Spleen (tissue), 7 donors: ENCODE results near the gene LAMP2.

Source experiments
- POLR2A ChIP-seq, 3 donors: fragments of 450-650 bp; IDR thresholded peaks; one replicate each; pipeline ENCODE4 v1.5.1; 2017; ENCODE audit warnings: antibody characterized with exemption in 3 of 3, mild to moderate bottlenecking in 1 of 3
- POLR2AphosphoS5 ChIP-seq, 3 donors: sonication (generic); formaldehyde crosslinking; IDR thresholded peaks; one replicate each; pipeline ENCODE4 v1.5.1; 2017; ENCODE audit warnings: antibody characterized with exemption in 3 of 3
- TF ChIP-seq, protein P1 (sequence below), 11 experiments: fragments of 200-600 bp in 7 of 11; fragments of 450-650 bp in 4 of 11; sonication (generic) in 4 of 11; IDR thresholded peaks in 8 of 11; conservative IDR thresholded peaks in 3 of 11; 1 replicate in 7 of 11; 2 replicates in 4 of 11; pipeline versions ENCODE4 v1.4.0 to v1.8.0; 2016 to 2021; ENCODE audit warnings: antibody characterized with exemption in 11 of 11, inconsistent platforms in 4 of 11, mild to moderate bottlenecking in 1 of 11
- donor health status: DM: no; HTN: no; CAD: no; lungs with moderate emphysema.
- donor health status: DM: no; HTN: no; CAD: no.
- donor health status: DM: no; HTN: no; CAD: no.

- TF ChIP-seq, protein P1, sequence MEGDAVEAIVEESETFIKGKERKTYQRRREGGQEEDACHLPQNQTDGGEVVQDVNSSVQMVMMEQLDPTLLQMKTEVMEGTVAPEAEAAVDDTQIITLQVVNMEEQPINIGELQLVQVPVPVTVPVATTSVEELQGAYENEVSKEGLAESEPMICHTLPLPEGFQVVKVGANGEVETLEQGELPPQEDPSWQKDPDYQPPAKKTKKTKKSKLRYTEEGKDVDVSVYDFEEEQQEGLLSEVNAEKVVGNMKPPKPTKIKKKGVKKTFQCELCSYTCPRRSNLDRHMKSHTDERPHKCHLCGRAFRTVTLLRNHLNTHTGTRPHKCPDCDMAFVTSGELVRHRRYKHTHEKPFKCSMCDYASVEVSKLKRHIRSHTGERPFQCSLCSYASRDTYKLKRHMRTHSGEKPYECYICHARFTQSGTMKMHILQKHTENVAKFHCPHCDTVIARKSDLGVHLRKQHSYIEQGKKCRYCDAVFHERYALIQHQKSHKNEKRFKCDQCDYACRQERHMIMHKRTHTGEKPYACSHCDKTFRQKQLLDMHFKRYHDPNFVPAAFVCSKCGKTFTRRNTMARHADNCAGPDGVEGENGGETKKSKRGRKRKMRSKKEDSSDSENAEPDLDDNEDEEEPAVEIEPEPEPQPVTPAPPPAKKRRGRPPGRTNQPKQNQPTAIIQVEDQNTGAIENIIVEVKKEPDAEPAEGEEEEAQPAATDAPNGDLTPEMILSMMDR (IDR thresholded peaks at IDR 0.05 in 8 of 11, conservative IDR thresholded peaks at IDR 0.05 in 3 of 11): peak in 9 of 11 experiments; percentile 30 to 55 (median 34)
- TF ChIP-seq POLR2A (IDR thresholded peaks at IDR 0.05) (no peak), POLR2AphosphoS5 (IDR thresholded peaks at IDR 0.05) (no peak)
Measured at GRCh38 chrX:120380699-120381098, 88.4 kb downstream of the LAMP2 start.
